HepG2 (cell line): ENCODE data around the gene SLFN12. TPM values are rescaled to one million over a fixed set of nuclear protein-coding genes. Genes with fewer than 3 reads are reported as not detected.
"Not testable (repeated sequence)": the region's sequence is repeated elsewhere in the genome, so short reads cannot be mapped to it uniquely, and the experiment has no call there.

ENCODE experiments used
- ATAC-seq: fragments of 200-7000 bp; cut with Tn5 transposase; 3 replicates; pipeline ENCODE4 v1.9.1; 2020; ENCODE audit warnings: mild to moderate bottlenecking, moderate library complexity
- BruUV-seq: library from RNA; stranded (reverse); fragments of 400-500 nt; replicated peaks from 2 replicates; lab custom pipeline; 2021; lab: Mats Ljungman, UMichigan
- CTCF ChIA-PET: fragments of 300-600 bp; formaldehyde crosslinking; extraction: SDS; loops from one replicate; lab custom pipeline; 2021; ENCODE audit warnings: low total read pairs, inconsistent platforms, low intra/inter-chr PET ratio; lab: Yijun Ruan, JAX
- POLR2A ChIA-PET: fragments of 350-600 bp; sonication (Branson Sonifier 250); formaldehyde crosslinking; loops from one replicate; lab custom pipeline; 2020; ENCODE audit warnings: antibody characterized with exemption, inconsistent platforms; lab: Yijun Ruan, JAX
- DNase-seq: peaks from one replicate; pipeline ENCODE4 v3.0.0-alpha.2; 2015; ENCODE audit warnings: low spot score
- FAIRE-seq: peaks from 3 replicates; lab custom pipeline; 2011; peaks lifted over from hg19 to GRCh38; lab: Jason Lieb, UNC
- H2AFZ ChIP-seq: one replicate; pipeline ENCODE4 v1.6.1; 2011; ENCODE audit warnings: low read length, inconsistent platforms
- H3K27ac ChIP-seq: fragments of 300-600 bp; 3 replicates; pipeline ENCODE4 v1.8.0; 2011; ENCODE audit warnings: mixed run types, mild to moderate bottlenecking, mixed read lengths, low read length, inconsistent platforms; ENCODE audit not compliant: insufficient read depth; ENCODE audit errors: extremely low read length
- H3K27me3 ChIP-seq, 2 experiments: fragments of 200-600 bp in 1 of 2; 2 replicates in 1 of 2; 3 replicates in 1 of 2; pipeline versions ENCODE4 v1.6.0 to v1.8.0; 2011; ENCODE audit warnings: low read length in 2 of 2, mild to moderate bottlenecking in 2 of 2, moderate library complexity in 2 of 2, inconsistent platforms in 1 of 2; ENCODE audit not compliant: insufficient read depth in 2 of 2, control insufficient read depth in 1 of 2
- H3K36me3 ChIP-seq, 2 experiments: fragments of 200-600 bp in 1 of 2; replicated peaks in 1 of 2; 2 replicates in 1 of 2; 3 replicates in 1 of 2; pipeline versions ENCODE4 v1.5.1 to v1.8.0; 2011; ENCODE audit warnings: low read length in 2 of 2, inconsistent platforms in 1 of 2; ENCODE audit not compliant: insufficient read depth in 2 of 2, control insufficient read depth in 1 of 2
- H3K4me1 ChIP-seq: 2 replicates; pipeline ENCODE4 v1.5.1; 2012; ENCODE audit warnings: low read length, inconsistent platforms; ENCODE audit not compliant: insufficient read depth
- H3K4me2 ChIP-seq: 2 replicates; pipeline ENCODE4 v1.6.0; 2011; ENCODE audit warnings: low read depth, low read length, inconsistent platforms
- H3K4me3 ChIP-seq, 3 experiments: fragments of 200-600 bp in 1 of 3; sonication (generic), shearing (Covaris generic) in 1 of 3; replicated peaks in 1 of 3; 2 replicates each; pipeline ENCODE4 v1.5.1; 2011 to 2016; ENCODE audit warnings: low read length in 3 of 3, inconsistent platforms in 2 of 3, low read depth in 2 of 3, mild to moderate bottlenecking in 2 of 3, control low read depth in 1 of 3, mixed read lengths in 1 of 3; ENCODE audit not compliant: insufficient read depth in 1 of 3
- H3K79me2 ChIP-seq: one replicate; pipeline ENCODE4 v1.6.1; 2011; ENCODE audit warnings: low read length, inconsistent platforms; ENCODE audit not compliant: insufficient read depth
- H3K9ac ChIP-seq: 2 replicates; pipeline ENCODE4 v1.6.0; 2011; ENCODE audit warnings: mild to moderate bottlenecking, low read depth, low read length, inconsistent platforms; ENCODE audit not compliant: insufficient read depth
- H3K9me3 ChIP-seq: 2 replicates; pipeline ENCODE4 v1.5.1; 2012; ENCODE audit warnings: mild to moderate bottlenecking, low read length
- H4K20me1 ChIP-seq: 2 replicates; pipeline ENCODE4 v1.6.0; 2011; ENCODE audit warnings: inconsistent platforms, mild to moderate bottlenecking, low read length, moderate library complexity; ENCODE audit not compliant: insufficient read depth
- CREBL2 ChIP-seq: sonication (generic); formaldehyde crosslinking; IDR thresholded peaks from 2 replicates; pipeline ENCODE4 v1.8.1; 2023; ENCODE audit warnings: missing genetic modification reagents, mild to moderate bottlenecking, borderline replicate concordance
- MAFF ChIP-seq: IDR thresholded peaks from 2 replicates; pipeline ENCODE4 v1.6.1; 2011; ENCODE audit warnings: low read depth, low read length, improper control_type of control experiment
- MAFK ChIP-seq, 2 experiments: IDR thresholded peaks in 1 of 2; conservative IDR thresholded peaks in 1 of 2; 2 replicates each; pipeline ENCODE4 v1.6.1; 2011; ENCODE audit warnings: improper control_type of control experiment in 2 of 2, low read length in 2 of 2
- MED1 ChIP-seq: sonication (generic); formaldehyde crosslinking; IDR thresholded peaks from 2 replicates; pipeline ENCODE4 v1.4.0; 2020; ENCODE audit warnings: missing genetic modification reagents
- MTA1 ChIP-seq: sonication (generic); formaldehyde crosslinking; IDR thresholded peaks from 2 replicates; pipeline ENCODE4 v1.4.0; 2020; ENCODE audit warnings: missing genetic modification reagents, mild to moderate bottlenecking, borderline replicate concordance
- PBX2 ChIP-seq: IDR thresholded peaks from 2 replicates; pipeline ENCODE4 v1.6.1; 2016; ENCODE audit warnings: control low read depth
- ZGPAT ChIP-seq: IDR thresholded peaks from 2 replicates; pipeline ENCODE4 v1.6.1; 2016; ENCODE audit warnings: mild to moderate bottlenecking
- ZNF180 ChIP-seq: sonication (generic); formaldehyde crosslinking; IDR thresholded peaks from 2 replicates; pipeline ENCODE4 v1.4.0; 2020; ENCODE audit warnings: low read depth, missing genetic modification reagents, borderline replicate concordance
- ZNF558 ChIP-seq: sonication (generic); formaldehyde crosslinking; IDR thresholded peaks from 2 replicates; pipeline ENCODE4 v1.9.0; 2022; ENCODE audit warnings: mild to moderate bottlenecking, missing genetic modification reagents, borderline replicate concordance
- WGBS: methylation state at CpG from one replicate; pipeline ENCODE4 v1.1.6; 2017; ENCODE audit warnings: low lambda C conversion rate; 5-methylcytosine and 5-hydroxymethylcytosine counted together
- in situ Hi-C: cut with HindIII; loops from 2 replicates; pipeline ENCODE4 v1.10.0; 2017; ENCODE audit warnings: low pct_unique_long_range_greater_than_20kb; ENCODE audit not compliant: extremely low pct_ligation_motif_present
- intact Hi-C: fragments of 100-400 bp; cut with micrococcal nuclease; formaldehyde crosslinking; loops from one replicate; pipeline ENCODE4 v1.10.0; 2022; ENCODE audit not compliant: unreplicated experiment
- polyA plus RNA-seq, 8 experiments: library from polyadenylated mRNA; depleted of rRNA in 3 of 8; stranded (reverse) in 7 of 8; unstranded in 1 of 8; fragments of >200 nt; fragmentation: Illumina TruSeq in 4 of 8; extraction: Trizol in 4 of 8; gene quantifications; 2 replicates each; pipeline versions ENCODE4 v1.2.1 to v1.2.3, GENCODE V29; 2011 to 2016; ENCODE audit warnings: low read depth in 4 of 8, missing spikeins in 1 of 8, mixed read lengths in 1 of 8; ENCODE audit not compliant: insufficient read depth in 1 of 8
- total RNA-seq, 5 experiments: library from RNA; depleted of rRNA; stranded (reverse); fragments of >200 nt; fragmentation: Illumina TruSeq; extraction: Trizol; gene quantifications; 2 replicates each; pipeline ENCODE4 v1.2.3, GENCODE V29; 2016; ENCODE audit warnings: low read depth in 1 of 5

SLFN12 gene
- total and polyA plus RNA-seq, 2 of the 13 experiments (the other 11 are each of a cell fraction or from before 2014, with no cell fraction given), result 0.13 TPM; not detected in 1

- no peak for TF ChIP-seq PBX2 (CRISPR knock-in tag)
- TF ChIP-seq, all 625 proteins: peak for 0
Observed at GRCh38 chr17:35460354-35460851, 28.1 kb upstream of the SLFN12 start (continued).

GRCh38 chr17:35454035-35454434 is 21.7 kb upstream of the SLFN12 start:
- H3K4me2 ChIP-seq, H3K9me3 ChIP-seq, H3K4me1 ChIP-seq, FAIRE-seq, ATAC-seq, DNase-seq, H3K36me3 ChIP-seq, H3K27ac ChIP-seq, H3K9ac ChIP-seq, in situ Hi-C loops, intact Hi-C loops, CTCF ChIA-PET, H3K79me2 ChIP-seq, H4K20me1 ChIP-seq, POLR2A ChIA-PET, H2AFZ ChIP-seq, H3K4me3 ChIP-seq, H3K27me3 ChIP-seq, BruUV-seq: not testable (repeated sequence)
- peak in 1 of 2 experiments; percentile 63; a peak in 2 of 4 replicates for TF ChIP-seq MAFK (conservative IDR thresholded peaks at IDR 0.05 in 1 of 2, IDR thresholded peaks at IDR 0.05 in 1 of 2; ENCODE audit: low read length in 2 of 2)
- peak; percentile 31; the same call in 1 of the 2 replicates for TF ChIP-seq MAFF
- 22% methylated on average over 5 of the region's 5 CpGs for WGBS

GRCh38 chr17:35453171-35453570 is 20.9 kb upstream of the SLFN12 start:
- no peaks in the 10 kb centered on the region for H3K4me1 ChIP-seq
- BruUV-seq, result no TSS peak
- H3K9ac ChIP-seq, result no peak overlapping the region
- intact Hi-C loops, result no loop called here
- TF ChIP-seq MTA1 (no peak), ZGPAT (no peak), ZNF180 (CRISPR knock-in tag) (no peak), ZNF558 (CRISPR knock-in tag) (no peak), PBX2 (CRISPR knock-in tag) (no peak), MED1 (CRISPR knock-in tag) (no peak), CREBL2 (CRISPR knock-in tag) (no peak)
- in situ Hi-C loops, result no loop called here
- FAIRE-seq (no peak), DNase-seq (no peak), ATAC-seq (no peak)
- no peaks in the 10 kb centered on the region for H3K36me3 ChIP-seq
- no peaks in the 10 kb centered on the region for H4K20me1 ChIP-seq
- no peaks in the 10 kb centered on the region for H3K9me3 ChIP-seq
- CTCF ChIA-PET, result no interaction called here
- POLR2A ChIA-PET, result no interaction called here
- no peak overlapping the region for H2AFZ ChIP-seq
- H3K27me3 ChIP-seq, result peaks cover 0 to 15% of the 10 kb centered on the region in 2 experiments; a peak in 2 of 5 replicates
- no peaks in the 10 kb centered on the region for H3K79me2 ChIP-seq
- 0% methylated on average over 1 of the region's 1 CpG for WGBS
- H3K4me2 ChIP-seq, result no peak overlapping the region
- H3K4me3 ChIP-seq, result no peak overlapping the region
- no peak overlapping the region for H3K27ac ChIP-seq
